CD14-positive monocyte (primary cell): ENCODE results near the gene PTPRN2. TPM values are rescaled to one million over a fixed set of nuclear protein-coding genes. Genes with fewer than 3 reads are reported as not detected.

Experiments
- DNase-seq, 3 donors: peaks; one replicate each; pipeline ENCODE4 v3.0.0-alpha.2; 2011 to 2022
- H2AFZ ChIP-seq: 2 replicates; pipeline ENCODE4 v1.6.0; 2012; ENCODE audit warnings: mild to moderate bottlenecking, low read depth, low read length, inconsistent platforms; ENCODE audit not compliant: insufficient read depth, poor library complexity, severe bottlenecking
- H3K27ac ChIP-seq, 2 donors: 1 replicate in 1 of 2; 2 replicates in 1 of 2; pipeline ENCODE4 v1.5.1; 2012 to 2013; ENCODE audit warnings: low read length in 2 of 2, control low read depth in 1 of 2, inconsistent platforms in 1 of 2, low read depth in 1 of 2, mild to moderate bottlenecking in 1 of 2
- H3K27me3 ChIP-seq, 2 donors: one replicate each; pipeline versions ENCODE4 v1.6.0 to v1.6.1; 2011 to 2013; ENCODE audit warnings: low read length in 2 of 2; ENCODE audit not compliant: control insufficient read depth in 2 of 2, insufficient read depth in 2 of 2
- H3K36me3 ChIP-seq, 2 donors: replicated peaks in 1 of 2; 1 replicate in 1 of 2; 2 replicates in 1 of 2; pipeline versions ENCODE4 v1.5.1 to v1.6.1; 2012 to 2013; ENCODE audit warnings: low read length in 2 of 2, control low read depth in 1 of 2, inconsistent platforms in 1 of 2, mild to moderate bottlenecking in 1 of 2; ENCODE audit not compliant: insufficient read depth in 2 of 2, control insufficient read depth in 1 of 2
- H3K4me1 ChIP-seq, 2 donors: 1 replicate in 1 of 2; 2 replicates in 1 of 2; pipeline versions ENCODE4 v1.5.1 to v1.6.1; 2012 to 2013; ENCODE audit warnings: low read length in 2 of 2, control low read depth in 1 of 2, inconsistent platforms in 1 of 2, mild to moderate bottlenecking in 1 of 2, moderate library complexity in 1 of 2; ENCODE audit not compliant: insufficient read depth in 2 of 2, control insufficient read depth in 1 of 2
- H3K4me2 ChIP-seq: replicated peaks from 2 replicates; pipeline ENCODE3; 2012; ENCODE audit warnings: low read length, moderate library complexity, mild to moderate bottlenecking; ENCODE audit not compliant: poor library complexity, severe bottlenecking; ENCODE audit errors: extremely low read depth
- H3K4me3 ChIP-seq, 3 experiments: fragments of 200-600 bp in 1 of 3; sonication (generic) in 1 of 3; replicated peaks in 1 of 3; 1 replicate in 2 of 3; 2 replicates in 1 of 3; pipeline ENCODE4 v1.5.1; 2011 to 2013; ENCODE audit warnings: low read length in 3 of 3, mild to moderate bottlenecking in 3 of 3, control low read depth in 2 of 3, low read depth in 2 of 3, inconsistent platforms in 1 of 3, moderate library complexity in 1 of 3
- H3K79me2 ChIP-seq: 2 replicates; pipeline ENCODE4 v1.6.0; 2012; ENCODE audit warnings: mild to moderate bottlenecking, control low read depth, inconsistent platforms, low read length, moderate library complexity; ENCODE audit not compliant: insufficient read depth
- H3K9ac ChIP-seq: 2 replicates; pipeline ENCODE4 v1.6.0; 2017; ENCODE audit warnings: low read length, mild to moderate bottlenecking; ENCODE audit not compliant: insufficient read depth, poor library complexity, severe bottlenecking
- H3K9me3 ChIP-seq, 2 donors: replicated peaks in 1 of 2; 1 replicate in 1 of 2; 2 replicates in 1 of 2; pipeline versions ENCODE4 v1.5.1 to v1.6.1; 2012 to 2013; ENCODE audit warnings: low read length in 2 of 2, control low read depth in 1 of 2; ENCODE audit not compliant: control insufficient read depth in 1 of 2, insufficient read depth in 1 of 2
- H4K20me1 ChIP-seq: 2 replicates; pipeline ENCODE4 v1.6.0; 2012; ENCODE audit warnings: mild to moderate bottlenecking, low read length, control low read depth, moderate library complexity; ENCODE audit not compliant: insufficient read depth
- H3K27ac Mint-ChIP-seq, 7 donors: one replicate each; pipeline ENCODE4 v1.8.0; 2020; ENCODE audit warnings: mild to moderate bottlenecking in 7 of 7, mixed read lengths in 7 of 7, moderate library complexity in 6 of 7, inconsistent platforms in 2 of 7
- H3K27me3 Mint-ChIP-seq, 3 donors: one replicate each; pipeline ENCODE4 v1.8.0; 2021 to 2022; ENCODE audit warnings: low read depth in 3 of 3, mild to moderate bottlenecking in 3 of 3, mixed read lengths in 3 of 3, moderate library complexity in 3 of 3, inconsistent platforms in 1 of 3
- H3K36me3 Mint-ChIP-seq, 2 donors: one replicate each; pipeline ENCODE4 v1.8.0; 2020; ENCODE audit warnings: mixed read lengths in 2 of 2, inconsistent platforms in 1 of 2, mild to moderate bottlenecking in 1 of 2
- H3K4me1 Mint-ChIP-seq: one replicate; pipeline ENCODE4 v1.8.0; 2020; ENCODE audit warnings: mild to moderate bottlenecking, mixed read lengths
- H3K4me3 Mint-ChIP-seq, 2 donors: one replicate each; pipeline ENCODE4 v1.8.0; 2020; ENCODE audit warnings: mild to moderate bottlenecking in 2 of 2, mixed read lengths in 2 of 2, moderate library complexity in 1 of 2
- H3K9me3 Mint-ChIP-seq, 7 donors: one replicate each; pipeline ENCODE4 v1.8.0; 2020 to 2022; ENCODE audit warnings: mixed read lengths in 7 of 7, mild to moderate bottlenecking in 6 of 7, moderate library complexity in 6 of 7, inconsistent platforms in 2 of 7
- WGBS: methylation state at CpG from one replicate; pipeline ENCODE4 v1.1.5; 2013; ENCODE audit warnings: missing lambda C conversion rate; ENCODE audit not compliant: insufficient coverage; 5-methylcytosine and 5-hydroxymethylcytosine counted together
- intact Hi-C, 2 donors: fragments of 100-400 bp; cut with micrococcal nuclease; formaldehyde crosslinking; loops; one replicate each; pipeline versions ENCODE4 v1.15.0 to v1.15.1; 2023
- polyA plus RNA-seq, 3 donors: library from polyadenylated mRNA; depleted of rRNA in 1 of 3; unstranded in 2 of 3; stranded (reverse) in 1 of 3; fragments of 300-500 nt in 2 of 3; fragments of >200 nt in 1 of 3; fragmentation: Illumina TruSeq in 2 of 3; gene quantifications; 1 replicate in 2 of 3; 2 replicates in 1 of 3; pipeline ENCODE4 v1.2.3, GENCODE V29; 2012 to 2021
- TF ChIP-seq, protein P1 (sequence below): fragments of 200-600 bp; IDR thresholded peaks from one replicate; pipeline ENCODE4 v1.8.0; 2022; ENCODE audit warnings: antibody characterized with exemption, mild to moderate bottlenecking

PTPRN2 gene
- polyA plus RNA-seq, 3 donors, result 0.25 to 1.4 (median 0.97) TPM

- Histone ChIP-seq H3K36me3 (no peaks in the 10 kb centered on the region), H3K4me3 (no peak overlapping the region), H4K20me1 (no peaks in the 10 kb centered on the region), H3K9ac (no peak overlapping the region), H3K79me2 (no peaks in the 10 kb centered on the region), H3K27ac (no peak overlapping the region), H3K27me3 (no peaks in the 10 kb centered on the region), H2AFZ (no peak overlapping the region), H3K4me1 (no peaks in the 10 kb centered on the region), H3K4me2 (no peak overlapping the region), H3K9me3 (no peaks in the 10 kb centered on the region)
- no peak for DNase-seq
- H3K9me3 Mint-ChIP-seq, result peaks cover 0 to 12% (median 5%) of the 10 kb centered on the region in 7 donors
- WGBS, result 78% methylated on average over 10 of the region's 12 CpGs
- no peaks in the 10 kb centered on the region for H3K36me3 Mint-ChIP-seq
- peaks cover 0 to 3% (median 0%) of the 10 kb centered on the region in 3 donors for H3K27me3 Mint-ChIP-seq
- TF ChIP-seq, protein P1, sequence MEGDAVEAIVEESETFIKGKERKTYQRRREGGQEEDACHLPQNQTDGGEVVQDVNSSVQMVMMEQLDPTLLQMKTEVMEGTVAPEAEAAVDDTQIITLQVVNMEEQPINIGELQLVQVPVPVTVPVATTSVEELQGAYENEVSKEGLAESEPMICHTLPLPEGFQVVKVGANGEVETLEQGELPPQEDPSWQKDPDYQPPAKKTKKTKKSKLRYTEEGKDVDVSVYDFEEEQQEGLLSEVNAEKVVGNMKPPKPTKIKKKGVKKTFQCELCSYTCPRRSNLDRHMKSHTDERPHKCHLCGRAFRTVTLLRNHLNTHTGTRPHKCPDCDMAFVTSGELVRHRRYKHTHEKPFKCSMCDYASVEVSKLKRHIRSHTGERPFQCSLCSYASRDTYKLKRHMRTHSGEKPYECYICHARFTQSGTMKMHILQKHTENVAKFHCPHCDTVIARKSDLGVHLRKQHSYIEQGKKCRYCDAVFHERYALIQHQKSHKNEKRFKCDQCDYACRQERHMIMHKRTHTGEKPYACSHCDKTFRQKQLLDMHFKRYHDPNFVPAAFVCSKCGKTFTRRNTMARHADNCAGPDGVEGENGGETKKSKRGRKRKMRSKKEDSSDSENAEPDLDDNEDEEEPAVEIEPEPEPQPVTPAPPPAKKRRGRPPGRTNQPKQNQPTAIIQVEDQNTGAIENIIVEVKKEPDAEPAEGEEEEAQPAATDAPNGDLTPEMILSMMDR, result no peak
- intact Hi-C loops, result no loop called here
- no peak overlapping the region for H3K4me3 Mint-ChIP-seq
- H3K27ac Mint-ChIP-seq, result no peak overlapping the region
- no peaks in the 10 kb centered on the region for H3K4me1 Mint-ChIP-seq
Observed at GRCh38 chr7:158272091-158272490, 315.5 kb downstream of the PTPRN2 start.

- H3K9me3 Mint-ChIP-seq, result peaks cover 0 to 12% (median 5%) of the 10 kb centered on the region in 7 donors
- TF ChIP-seq, protein P1, result no peak
- H3K4me1 ChIP-seq, result no peaks in the 10 kb centered on the region
- no peak overlapping the region for H3K27ac Mint-ChIP-seq
- H3K4me3 ChIP-seq, result no peak overlapping the region
- no peak overlapping the region for H3K4me2 ChIP-seq
- intact Hi-C loops, result no loop called here
- H3K9ac ChIP-seq, result no peak overlapping the region
- H3K4me1 Mint-ChIP-seq, result no peaks in the 10 kb centered on the region
- WGBS, result 83% methylated on average over 1 of the region's 11 CpGs
- H3K27ac ChIP-seq, result no peak overlapping the region
- no peaks in the 10 kb centered on the region for H3K36me3 ChIP-seq
- DNase-seq, result no peak
- peaks cover 0 to 3% (median 0%) of the 10 kb centered on the region in 3 donors for H3K27me3 Mint-ChIP-seq
- H3K79me2 ChIP-seq, result no peaks in the 10 kb centered on the region
- no peaks in the 10 kb centered on the region for H4K20me1 ChIP-seq
- no peaks in the 10 kb centered on the region for H3K27me3 ChIP-seq
- no peaks in the 10 kb centered on the region for H3K36me3 Mint-ChIP-seq
- H3K4me3 Mint-ChIP-seq, result no peak overlapping the region
- no peak overlapping the region for H2AFZ ChIP-seq
- H3K9me3 ChIP-seq, result no peaks in the 10 kb centered on the region
Observed at GRCh38 chr7:158271646-158272045, 316.0 kb downstream of the PTPRN2 start.
